HepG2 (cell line): ENCODE data around the gene MTHFD1L. TPM values are rescaled to one million over a fixed set of nuclear protein-coding genes. Genes with fewer than 3 reads are reported as not detected.
A peak's percentile ranks its signal among the peaks of the same experiment; 100 is the strongest.

Experiments used
- BCLAF1 ChIP-seq: fragments of 450-650 bp; IDR thresholded peaks from 2 replicates; pipeline ENCODE4 v1.6.1; 2017; ENCODE audit warnings: mild to moderate bottlenecking
- CEBPZ ChIP-seq: IDR thresholded peaks from 2 replicates; pipeline ENCODE4 v1.6.1; 2012; ENCODE audit warnings: low read length, improper control_type of control experiment
- ESRRA ChIP-seq: sonication (generic); formaldehyde crosslinking; IDR thresholded peaks from 2 replicates; pipeline ENCODE4 v1.5.1; 2020; ENCODE audit warnings: mild to moderate bottlenecking, low read depth, missing genetic modification reagents
- HBP1 ChIP-seq: IDR thresholded peaks from 2 replicates; pipeline ENCODE4 v1.6.1; 2016; ENCODE audit warnings: low read depth, control low read depth
- HIC2 ChIP-seq: sonication (generic); formaldehyde crosslinking; IDR thresholded peaks from 2 replicates; pipeline ENCODE4 v1.9.0; 2022; ENCODE audit warnings: low read depth, missing genetic modification reagents
- IRX3 ChIP-seq: sonication (generic); formaldehyde crosslinking; IDR thresholded peaks from 2 replicates; pipeline ENCODE4 v1.8.1; 2023; ENCODE audit warnings: mild to moderate bottlenecking, low read depth, missing genetic modification reagents, borderline replicate concordance
- KLF11 ChIP-seq: IDR thresholded peaks from 2 replicates; pipeline ENCODE4 v1.6.1; 2016; ENCODE audit warnings: missing compliant biosample characterization
- POLR2G ChIP-seq: fragments of 200-400 bp; formaldehyde crosslinking; IDR thresholded peaks from 2 replicates; pipeline ENCODE4 v1.6.1; 2018; ENCODE audit warnings: mild to moderate bottlenecking, low read depth, low read length, moderate library complexity
- U2AF2 ChIP-seq: fragments of 200-400 bp; formaldehyde crosslinking; IDR thresholded peaks from 2 replicates; pipeline ENCODE4 v1.6.1; 2017; ENCODE audit warnings: low read depth, mild to moderate bottlenecking, low read length
- XBP1 ChIP-seq: sonication (generic); formaldehyde crosslinking; IDR thresholded peaks from 2 replicates; pipeline ENCODE4 v1.5.0; 2020; ENCODE audit warnings: missing genetic modification reagents
- ZNF124 ChIP-seq: sonication (generic); formaldehyde crosslinking; IDR thresholded peaks from 2 replicates; pipeline ENCODE4 v1.4.0; 2020; ENCODE audit warnings: missing genetic modification reagents
- ZNF724P ChIP-seq: sonication (generic); formaldehyde crosslinking; IDR thresholded peaks from 2 replicates; pipeline ENCODE4 v1.8.0; 2022; ENCODE audit warnings: missing genetic modification reagents, borderline replicate concordance
- ZNF792 ChIP-seq: IDR thresholded peaks from 2 replicates; pipeline ENCODE4 v1.6.1; 2016
- polyA plus RNA-seq, 8 experiments: library from polyadenylated mRNA; depleted of rRNA in 3 of 8; stranded (reverse) in 7 of 8; unstranded in 1 of 8; fragments of >200 nt; fragmentation: Illumina TruSeq in 4 of 8; extraction: Trizol in 4 of 8; gene quantifications; 2 replicates each; pipeline versions ENCODE4 v1.2.1 to v1.2.3, GENCODE V29; 2011 to 2016; ENCODE audit warnings: low read depth in 4 of 8, missing spikeins in 1 of 8, mixed read lengths in 1 of 8; ENCODE audit not compliant: insufficient read depth in 1 of 8
- total RNA-seq, 5 experiments: library from RNA; depleted of rRNA; stranded (reverse); fragments of >200 nt; fragmentation: Illumina TruSeq; extraction: Trizol; gene quantifications; 2 replicates each; pipeline ENCODE4 v1.2.3, GENCODE V29; 2016; ENCODE audit warnings: low read depth in 1 of 5
- TF ChIP-seq, protein P1 (sequence below): sonication (generic); formaldehyde crosslinking; conservative IDR thresholded peaks from 2 replicates; pipeline ENCODE4 v1.4.0; 2020; ENCODE audit warnings: missing genetic modification reagents
- TF ChIP-seq, protein P2 (sequence below): sonication (generic); formaldehyde crosslinking; IDR thresholded peaks from 2 replicates; pipeline ENCODE4 v1.8.0; 2023; ENCODE audit warnings: mild to moderate bottlenecking, missing genetic modification reagents

Gene MTHFD1L
- total and polyA plus RNA-seq, 2 of the 13 experiments (the other 11 are each of a cell fraction or from before 2014, with no cell fraction given) = 24.0 to 39.6 TPM

- TF ChIP-seq ZNF124 (CRISPR knock-in tag) (0 out of 2 replicates have a peak, but pooled peaks have one; percentile 11), CEBPZ (no peak), BCLAF1 (no peak), HBP1 (no peak), KLF11 (CRISPR knock-in tag) (no peak), XBP1 (no peak), U2AF2 (no peak), IRX3 (CRISPR knock-in tag) (no peak), POLR2G (no peak), HIC2 (CRISPR knock-in tag) (peak; percentile 20), ZNF724P (CRISPR knock-in tag) (no peak), ZNF792 (CRISPR knock-in tag) (no peak), ESRRA (CRISPR knock-in tag) (no peak)
- TF ChIP-seq, protein P1, sequence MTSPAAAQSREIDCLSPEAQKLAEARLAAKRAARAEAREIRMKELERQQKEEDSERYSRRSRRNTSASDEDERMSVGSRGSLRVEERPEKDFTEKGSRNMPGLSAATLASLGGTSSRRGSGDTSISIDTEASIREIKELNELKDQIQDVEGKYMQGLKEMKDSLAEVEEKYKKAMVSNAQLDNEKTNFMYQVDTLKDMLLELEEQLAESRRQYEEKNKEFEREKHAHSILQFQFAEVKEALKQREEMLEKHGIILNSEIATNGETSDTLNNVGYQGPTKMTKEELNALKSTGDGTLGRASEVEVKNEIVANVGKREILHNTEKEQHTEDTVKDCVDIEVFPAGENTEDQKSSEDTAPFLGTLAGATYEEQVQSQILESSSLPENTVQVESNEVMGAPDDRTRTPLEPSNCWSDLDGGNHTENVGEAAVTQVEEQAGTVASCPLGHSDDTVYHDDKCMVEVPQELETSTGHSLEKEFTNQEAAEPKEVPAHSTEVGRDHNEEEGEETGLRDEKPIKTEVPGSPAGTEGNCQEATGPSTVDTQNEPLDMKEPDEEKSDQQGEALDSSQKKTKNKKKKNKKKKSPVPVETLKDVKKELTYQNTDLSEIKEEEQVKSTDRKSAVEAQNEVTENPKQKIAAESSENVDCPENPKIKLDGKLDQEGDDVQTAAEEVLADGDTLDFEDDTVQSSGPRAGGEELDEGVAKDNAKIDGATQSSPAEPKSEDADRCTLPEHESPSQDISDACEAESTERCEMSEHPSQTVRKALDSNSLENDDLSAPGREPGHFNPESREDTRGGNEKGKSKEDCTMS = no peak
- TF ChIP-seq, protein P2, sequence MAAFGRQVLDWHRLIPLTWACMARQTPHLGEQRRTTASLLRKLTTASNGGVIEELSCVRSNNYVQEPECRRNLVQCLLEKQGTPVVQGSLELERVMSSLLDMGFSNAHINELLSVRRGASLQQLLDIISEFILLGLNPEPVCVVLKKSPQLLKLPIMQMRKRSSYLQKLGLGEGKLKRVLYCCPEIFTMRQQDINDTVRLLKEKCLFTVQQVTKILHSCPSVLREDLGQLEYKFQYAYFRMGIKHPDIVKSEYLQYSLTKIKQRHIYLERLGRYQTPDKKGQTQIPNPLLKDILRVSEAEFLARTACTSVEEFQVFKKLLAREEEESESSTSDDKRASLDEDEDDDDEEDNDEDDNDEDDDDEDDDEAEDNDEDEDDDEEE (CRISPR knock-in tag) = no peak
Measured at GRCh38 chr6:151095538-151096254, 230.2 kb downstream of the MTHFD1L start (continued).
